Measurements from ENCODE around the gene IRF1.
"Not testable (repeated sequence)": the region's sequence is repeated elsewhere in the genome, so short reads cannot be mapped to it uniquely, and the experiment has no call there.

Gene IRF1

DNA sequence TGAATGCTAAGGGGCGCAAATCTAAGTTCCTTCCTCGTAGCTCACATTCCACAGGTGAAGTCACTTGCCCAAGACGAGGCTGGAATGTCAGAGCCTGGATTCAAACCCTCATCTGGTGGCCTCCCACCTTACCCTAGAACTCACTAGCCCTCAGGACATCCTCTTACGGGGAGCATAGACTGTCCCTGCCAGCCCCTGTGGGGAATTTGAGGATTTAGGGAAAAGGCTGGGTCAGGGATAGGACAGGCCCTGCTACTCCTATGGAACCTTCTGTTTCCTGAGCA lies 45.0 kb downstream of the IRF1 start:
- no peak for DNase-seq (ENCODE audit: low read depth in 1 of 2, low spot score in 1 of 2)

DNA sequence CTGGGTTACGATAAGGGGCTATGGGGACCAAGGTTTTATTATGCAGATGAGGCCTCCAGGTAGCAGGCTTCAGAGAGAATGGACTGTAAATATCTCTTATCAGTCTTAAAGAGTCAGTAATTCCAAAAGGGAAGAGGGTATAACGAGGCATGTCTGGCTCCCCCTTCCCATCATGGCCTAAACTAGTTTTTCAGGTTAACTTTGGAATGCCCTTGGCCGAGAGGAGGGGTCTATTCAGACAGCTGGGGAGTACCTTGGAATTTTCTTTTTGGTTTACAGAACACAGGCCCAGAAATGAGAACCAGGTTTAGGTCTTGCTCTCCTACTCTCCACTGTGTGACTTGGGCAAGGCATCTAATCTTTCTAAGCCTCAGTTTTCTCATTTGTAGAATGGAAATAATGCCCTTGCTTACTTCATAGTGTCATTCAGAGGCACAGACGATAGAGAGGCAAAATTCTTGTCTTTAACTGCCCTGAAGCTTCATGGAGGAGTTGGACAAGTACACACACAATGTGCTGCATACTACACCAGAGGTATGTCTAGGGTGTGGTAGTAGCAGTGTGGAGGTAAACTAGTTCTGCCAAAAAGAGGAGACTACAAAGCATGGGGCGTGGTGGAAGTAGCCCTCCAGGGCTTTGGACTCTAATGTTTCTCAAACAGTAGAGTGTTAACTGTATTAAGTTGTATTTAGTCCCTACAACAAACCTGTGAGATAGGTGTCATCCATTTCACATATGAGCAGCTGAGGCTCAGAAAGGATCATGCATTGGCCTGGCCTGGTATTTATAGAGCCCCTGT lies 45.5 kb downstream of the IRF1 start:
- DNase-seq (ENCODE audit: low read depth in 1 of 2, low spot score in 1 of 2) = no peak

DNA sequence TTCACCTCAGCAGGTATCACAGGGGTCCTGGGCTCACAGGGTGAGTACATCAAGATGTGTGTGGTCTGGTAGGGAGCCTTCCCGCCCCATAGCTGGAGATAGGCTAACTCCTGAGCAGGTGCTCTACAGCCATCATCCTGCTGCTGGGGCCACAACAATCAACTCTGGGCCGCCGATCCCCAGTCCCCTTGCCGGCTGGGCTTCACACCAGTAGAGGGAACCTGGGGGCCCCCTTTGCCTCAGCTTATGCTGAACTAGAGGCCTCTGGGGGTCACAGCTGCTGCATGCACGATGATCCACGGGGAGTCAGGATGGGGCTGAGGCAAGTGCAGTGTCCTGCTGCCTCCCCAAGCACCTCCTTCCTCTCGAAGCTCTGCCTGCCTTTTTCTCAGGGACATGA lies 46.5 kb downstream of the IRF1 start:
- no peak for DNase-seq (ENCODE audit: low read depth in 1 of 2, low spot score in 1 of 2)

DNA sequence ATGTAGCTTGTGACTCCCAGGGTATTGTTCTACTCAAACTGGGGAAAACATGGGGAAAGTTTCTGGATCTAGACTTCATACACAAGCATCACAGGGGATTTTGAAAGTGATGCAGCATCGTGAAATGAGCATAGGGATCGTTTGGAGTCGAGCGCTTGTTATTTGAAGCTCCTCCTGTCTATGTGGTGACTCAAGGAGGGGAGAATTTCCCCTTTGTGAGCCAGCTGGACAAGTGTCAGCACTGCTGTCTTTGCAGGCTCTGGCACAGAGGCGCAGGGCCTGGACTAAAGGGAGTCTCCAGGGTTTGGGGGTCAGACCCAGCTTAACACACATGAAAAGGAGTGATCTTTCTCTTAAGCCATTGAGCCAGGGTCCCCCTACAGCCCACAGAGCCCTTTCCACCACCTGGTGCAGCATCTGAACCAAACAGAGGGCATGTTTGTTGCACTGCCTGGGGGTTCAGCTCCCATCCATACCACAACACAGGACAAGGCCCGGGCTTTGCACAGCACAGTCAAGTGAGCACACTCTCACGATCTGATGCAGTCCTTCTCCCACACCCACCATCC lies 51.0 kb downstream of the IRF1 start:
- no peak for DNase-seq (ENCODE audit: low read depth in 1 of 2, low spot score in 1 of 2)

DNA sequence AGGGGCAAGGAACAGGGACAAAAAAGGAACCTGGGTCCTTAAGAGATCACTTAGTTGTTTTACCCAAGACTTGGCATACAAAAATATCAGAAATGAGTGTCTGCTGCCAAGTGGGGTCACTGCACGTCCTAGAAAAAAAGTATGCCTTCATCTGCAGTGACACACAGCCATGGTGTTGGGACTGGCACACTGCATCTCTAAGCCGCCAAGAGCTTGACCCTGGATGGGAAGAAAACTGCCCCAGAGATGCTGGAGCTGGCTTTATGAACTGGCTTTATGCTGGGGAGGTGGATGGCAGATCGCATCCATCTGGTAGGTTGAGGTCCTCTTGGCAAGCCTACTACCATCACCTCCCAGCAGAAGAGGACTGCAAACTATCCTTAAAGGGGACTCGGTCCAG lies 51.7 kb downstream of the IRF1 start:
- DNase-seq (ENCODE audit: low read depth in 1 of 2, low spot score in 1 of 2) = no peak

DNA sequence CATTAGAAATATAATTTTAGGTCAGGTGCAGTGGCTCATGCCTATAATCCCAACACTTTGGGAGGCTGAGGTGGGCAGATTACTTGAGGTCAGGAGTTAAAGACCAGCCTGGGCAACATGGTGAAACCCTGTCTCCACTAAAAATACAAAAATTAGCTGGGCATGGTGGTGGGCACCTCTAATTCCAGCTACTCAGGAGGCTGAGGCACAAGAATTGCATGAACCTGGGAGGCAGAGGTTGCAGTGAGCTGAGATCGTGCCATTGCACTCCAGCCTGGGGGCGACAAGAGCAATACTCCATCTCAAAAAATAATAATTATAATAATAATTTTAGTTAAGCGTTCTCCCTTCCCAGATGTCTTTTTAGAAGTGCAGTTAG lies 52.3 kb downstream of the IRF1 start:
- not testable (repeated sequence) for DNase-seq (ENCODE audit: low read depth in 1 of 2, low spot score in 1 of 2)

DNA sequence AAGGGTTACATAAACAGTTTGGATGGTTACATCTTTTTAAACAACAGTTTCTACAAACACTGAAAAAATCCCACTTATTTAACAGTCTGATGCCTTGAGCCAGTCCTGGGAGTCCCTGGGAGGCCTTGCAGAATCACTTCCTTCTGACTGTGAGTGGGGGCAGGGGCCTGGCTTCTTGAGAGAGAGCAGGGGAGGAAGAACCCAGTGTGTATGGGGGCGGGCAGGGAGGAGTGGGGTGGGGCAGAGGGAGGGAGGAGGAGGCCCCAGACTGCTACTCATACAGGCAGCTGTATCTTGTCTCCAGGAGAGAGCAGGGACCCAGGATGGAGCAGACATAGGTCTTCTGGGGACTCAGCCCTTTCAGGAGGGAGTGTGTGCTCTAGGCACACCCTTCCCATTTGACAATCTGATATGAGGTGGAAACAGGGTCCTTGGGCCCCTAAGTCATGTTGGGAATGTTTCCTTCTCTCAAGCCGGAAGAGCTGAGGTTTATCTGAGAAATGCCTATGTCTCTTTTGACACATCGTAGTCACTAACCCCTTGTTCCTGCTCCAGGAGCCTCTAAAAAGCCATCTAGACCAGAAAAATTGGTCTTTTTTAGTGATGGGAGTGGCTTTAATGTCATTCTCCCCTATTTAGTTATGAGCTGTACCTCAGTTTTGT lies 52.8 kb downstream of the IRF1 start:
- DNase-seq (ENCODE audit: low read depth in 1 of 2, low spot score in 1 of 2) = no peak

DNA sequence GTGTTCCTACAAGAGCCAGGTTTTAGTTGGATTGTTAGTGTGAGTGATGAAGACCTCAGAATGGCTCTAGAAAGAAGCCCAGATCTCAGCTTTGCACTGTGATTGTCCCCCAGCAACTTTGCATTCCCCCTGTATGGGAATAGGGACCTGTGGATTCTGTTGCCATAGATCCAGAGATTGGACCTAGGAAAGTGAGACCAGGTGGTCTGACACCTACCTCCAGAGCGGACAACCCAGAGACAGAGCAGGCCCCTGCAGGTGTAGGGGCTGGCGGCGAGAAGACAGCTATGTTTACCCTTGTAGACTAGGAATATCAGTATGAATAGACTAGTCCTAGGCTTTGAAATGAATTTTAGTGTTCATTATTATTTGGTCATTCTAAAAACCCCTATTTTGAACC lies 53.6 kb downstream of the IRF1 start:
- DNase-seq (ENCODE audit: low read depth in 1 of 2, low spot score in 1 of 2) = no peak

DNA sequence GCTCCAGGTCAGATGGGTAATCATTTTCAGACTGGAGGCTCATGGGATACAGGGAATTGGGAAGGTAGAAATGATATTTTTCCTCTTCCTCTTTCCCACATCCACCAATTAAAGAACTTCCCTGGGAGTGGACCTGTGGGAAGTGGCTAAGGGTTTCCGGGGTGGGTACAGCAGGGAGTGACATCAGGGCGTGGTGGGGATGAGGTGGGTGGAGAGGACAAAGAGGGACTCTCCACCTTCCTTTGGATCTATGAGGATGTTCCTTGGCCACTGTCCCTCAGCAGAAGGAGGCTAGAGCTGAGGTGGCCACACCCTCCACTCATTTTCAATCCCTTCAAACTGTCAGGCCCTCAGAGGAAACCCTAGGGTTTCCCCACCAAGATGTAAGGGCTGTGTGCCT lies 54.7 kb downstream of the IRF1 start:
- DNase-seq (ENCODE audit: low read depth in 1 of 2, low spot score in 1 of 2) = no peak

DNA sequence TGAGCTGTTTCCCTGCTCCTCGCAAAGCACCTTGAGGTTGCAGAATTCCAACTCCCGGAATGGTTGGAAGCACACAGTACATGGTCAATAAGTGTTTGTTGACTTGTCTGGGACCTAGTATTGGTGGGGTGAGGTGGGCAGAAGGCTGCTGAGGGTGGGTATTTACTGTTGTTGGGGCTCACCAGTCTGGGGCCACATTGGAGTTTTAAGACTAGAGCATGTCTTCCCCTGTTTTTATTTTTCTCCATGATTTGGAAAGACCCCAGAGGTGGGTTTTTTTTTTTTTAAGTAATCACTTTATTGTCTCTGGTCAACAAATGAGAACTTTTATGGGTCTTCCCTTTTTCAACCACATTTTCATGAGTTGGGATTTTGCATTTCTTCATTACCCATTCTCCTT lies 55.1 kb downstream of the IRF1 start:
- DNase-seq (ENCODE audit: low read depth in 1 of 2, low spot score in 1 of 2) = no peak

DNA sequence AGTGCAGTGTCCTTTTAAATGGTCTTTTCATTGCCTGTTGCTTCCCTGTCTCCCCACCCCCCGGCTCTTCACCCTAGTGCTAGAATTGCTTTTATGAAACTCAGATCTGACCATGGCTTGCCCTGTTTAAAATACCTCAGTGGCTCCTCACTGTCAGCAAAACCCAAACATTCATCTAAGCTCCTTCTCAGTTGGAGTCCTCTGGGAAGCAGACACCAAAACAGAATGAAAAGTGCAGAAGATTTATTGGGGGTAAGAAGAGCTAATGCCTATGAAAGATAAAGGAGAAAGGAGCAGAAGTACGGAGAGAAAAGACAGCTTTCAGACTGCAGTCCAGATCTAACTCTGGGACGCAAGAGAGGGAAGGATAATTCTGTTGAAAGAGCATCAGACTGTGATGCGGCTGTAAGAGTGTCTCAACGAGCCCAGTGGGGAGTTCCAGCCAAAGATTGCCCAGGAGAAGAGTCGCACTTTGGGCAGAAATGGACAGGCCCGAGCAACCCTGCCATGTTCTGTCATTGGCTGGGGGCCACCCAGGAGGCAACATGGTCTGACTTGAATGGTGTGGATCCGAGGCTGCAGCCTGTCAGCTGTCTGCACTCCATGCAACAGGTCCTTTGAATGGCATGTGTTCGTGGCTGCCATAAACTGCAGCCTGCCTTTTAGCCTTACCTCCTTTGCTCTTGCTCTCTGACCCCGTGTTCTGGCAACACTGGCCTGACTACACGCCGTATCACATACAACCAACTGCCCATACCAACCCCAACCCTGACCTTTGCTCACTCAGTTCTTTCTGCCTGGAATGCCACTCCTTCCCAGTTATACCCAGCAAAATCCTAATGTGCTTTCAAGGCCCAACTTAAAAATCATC lies 55.9 kb downstream of the IRF1 start:
- DNase-seq (ENCODE audit: low read depth in 1 of 2, low spot score in 1 of 2) = no peak

DNA sequence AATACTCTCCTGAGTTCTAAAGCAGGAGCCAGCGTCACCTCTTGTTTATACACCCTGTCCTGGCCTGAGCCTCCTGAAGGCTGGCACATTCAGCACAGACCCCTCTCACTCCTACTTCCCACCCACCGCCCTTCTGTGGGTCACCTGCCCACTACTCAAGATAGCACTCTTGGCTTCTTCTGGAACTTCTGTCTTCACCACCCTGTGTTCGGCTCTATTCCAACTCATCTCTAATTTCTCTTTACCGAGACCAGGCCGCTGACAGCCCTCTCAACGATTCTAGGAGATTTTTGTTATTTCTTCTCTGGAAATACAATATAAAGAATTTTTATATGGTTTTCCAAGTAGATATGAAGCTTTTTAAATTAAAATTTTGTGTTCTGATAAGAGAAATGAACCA lies 57.4 kb downstream of the IRF1 start:
- no peak for DNase-seq (ENCODE audit: low read depth in 1 of 2, low spot score in 1 of 2)

DNA sequence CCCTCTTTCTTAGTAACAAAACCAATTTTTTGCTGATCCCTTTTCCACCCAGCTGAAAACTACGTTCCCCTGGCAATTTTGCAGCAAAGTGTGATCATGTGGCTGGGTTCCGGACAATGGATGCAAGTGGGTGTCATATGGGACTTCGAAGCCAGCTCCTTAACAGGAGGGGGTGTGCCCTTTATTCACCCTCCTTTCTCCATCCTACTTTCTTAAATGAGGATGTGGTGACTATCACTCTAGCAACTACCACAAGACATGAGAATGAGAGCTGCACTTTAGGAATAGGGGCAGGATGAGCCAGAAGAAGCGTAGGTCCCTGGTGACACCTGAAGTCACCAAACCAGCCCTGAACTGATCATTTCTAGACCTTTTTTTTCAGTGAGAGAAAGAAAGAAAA lies 58.9 kb downstream of the IRF1 start:
- no peak for DNase-seq (ENCODE audit: low read depth in 1 of 2, low spot score in 1 of 2)

All from activated CD4-positive, alpha-beta T cell treated with anti-CD3 and anti-CD28 coated beads, Interleukin-2, amount 50 U/mL, for 24 hours (primary cell).